Heart left ventricle (tissue), 16 donors: ENCODE measurements around the gene TMEM170A. TPM values are rescaled to one million over a fixed set of nuclear protein-coding genes. Genes with fewer than 3 reads are reported as not detected.

Experiments used
- ATAC-seq, 4 donors: fragments of 200-7000 bp; cut with Tn5 transposase; one replicate each; pipeline ENCODE4 v1.9.1; 2020 to 2022; ENCODE audit warnings: moderate library complexity in 4 of 4, mild to moderate bottlenecking in 3 of 4, moderate number of reproducible peaks in 1 of 4
- DNase-seq, 5 donors: peaks; one replicate each; pipeline ENCODE4 v3.0.0-alpha.2; 2020
- H3K27ac ChIP-seq, 12 donors: fragments of 200-600 bp; sonication (generic) in 4 of 12; one replicate each; pipeline versions ENCODE4 v1.5.0 to v1.8.0; 2016 to 2022; ENCODE audit warnings: mild to moderate bottlenecking in 2 of 12
- H3K27me3 ChIP-seq, 9 donors: fragments of 200-600 bp; sonication (generic) in 2 of 9; one replicate each; pipeline versions ENCODE4 v1.5.1 to v1.8.0; 2016 to 2022; ENCODE audit warnings: mild to moderate bottlenecking in 3 of 9
- H3K36me3 ChIP-seq, 9 donors: fragments of 200-600 bp; sonication (generic) in 2 of 9; one replicate each; pipeline versions ENCODE4 v1.5.0 to v1.8.0; 2018 to 2022; ENCODE audit warnings: mild to moderate bottlenecking in 2 of 9
- H3K4me1 ChIP-seq, 12 donors: fragments of 200-600 bp; sonication (generic) in 4 of 12; one replicate each; pipeline versions ENCODE4 v1.5.0 to v1.8.0; 2016 to 2022; ENCODE audit warnings: mild to moderate bottlenecking in 3 of 12
- H3K4me3 ChIP-seq, 12 donors: fragments of 200-600 bp; sonication (generic) in 4 of 12; one replicate each; pipeline versions ENCODE4 v1.5.0 to v1.8.0; 2017 to 2022; ENCODE audit warnings: mild to moderate bottlenecking in 9 of 12, moderate library complexity in 4 of 12
- H3K9me3 ChIP-seq, 12 donors: fragments of 200-600 bp; sonication (generic) in 4 of 12; one replicate each; pipeline versions ENCODE4 v1.5.0 to v1.8.0; 2016 to 2022; ENCODE audit warnings: mild to moderate bottlenecking in 1 of 12
- CTCF ChIP-seq, 12 donors: fragments of 200-600 bp; sonication (generic) in 4 of 12; IDR thresholded peaks; one replicate each; pipeline versions ENCODE4 v1.5.0 to v1.8.0; 2018 to 2022; ENCODE audit warnings: antibody characterized with exemption in 12 of 12, mild to moderate bottlenecking in 5 of 12
- POLR2A ChIP-seq, 2 donors: fragments of 450-650 bp; IDR thresholded peaks; one replicate each; pipeline ENCODE4 v1.6.1; 2017; ENCODE audit warnings: antibody characterized with exemption in 2 of 2, mild to moderate bottlenecking in 2 of 2, moderate library complexity in 2 of 2
- WGBS, 4 donors: extraction: QIAGEN DNeasy Blood & Tissue Kit in 2 of 4; methylation state at CpG; one replicate each; pipeline versions ENCODE4 v1.1.5 to v1.1.7; 2013 to 2018; 5-methylcytosine and 5-hydroxymethylcytosine counted together
- intact Hi-C, 10 donors: fragments of 100-400 bp; cut with DNase I; formaldehyde crosslinking; loops; one replicate each; pipeline versions ENCODE4 v1.11.1 to v1.14.2; 2022
- polyA plus RNA-seq, 2 donors: library from polyadenylated mRNA; stranded (reverse); fragments of 200-250 nt; gene quantifications; one replicate each; pipeline ENCODE4 v1.2.3, GENCODE V29; 2013
- total RNA-seq, 9 donors: library from RNA; depleted of rRNA in 2 of 9; stranded (reverse); fragments of >200 nt in 2 of 9; fragmentation: NEBNext Ultra II Directional in 3 of 9; extraction: Animal tissue kit (Norgen Biotek cat#: 25700) in 3 of 9; gene quantifications; one replicate each; pipeline versions ENCODE4 v1.1.0 to v1.2.4, GENCODE V29; 2016 to 2023
- donor health status: ischemic (EF 13 %, LVEDD 7.1; RV severe dilation, severe dysfunction).
- donor health status: healthy with polysubstance abuse.
- donor health status: DM: no; HTN: yes; CAD: no.
- donor health status: DM: no; HTN: no; CAD: no.
- donor health status: ischemic (EF 25% LVEDD 6.9; RV normal size, moderate dysfunction).
- donor health status: ischemic (EF 25% LVEDD 5.7; RV mildly dilated, moderate dysfunction).
- donor health status: healthy.
- donor health status: DM: yes; HTN: yes; CAD: no.
- donor health status: ischemic (EF 35%, LVEDD 5.7; RV mildly dilated, moderate dysfunction).
- donor health status: nonischemic (EF 11% LVEDD 7.7; RV severe dilation, severe dysfunction).
- donor health status: DM: yes; HTN: yes; CAD: no.
- donor health status: PGD.
- donor health status: ischemic (EF 29% LVEDD 5.4; RV normal size, mild dysfunction).
- donor health status: nonischemic (EF 23%, LVEDD 6.1; RV moderate dilation, normal function).

The TMEM170A gene
- total and polyA plus RNA-seq, 11 donors = 4.3 to 14.6 (median 9.2) TPM

- Histone ChIP-seq H3K4me3 (no peak overlapping the region), H3K36me3 (no peaks in the 10 kb centered on the region), H3K4me1 (peaks cover 0 to 52% (median 21%) of the 10 kb centered on the region in 12 donors), H3K9me3 (no peaks in the 10 kb centered on the region), H3K27ac (no peak overlapping the region), H3K27me3 (no peaks in the 10 kb centered on the region)
- ATAC-seq (no peak), DNase-seq (no peak)
- intact Hi-C loops = loop anchor here in 3 of 10 donors (10.0 kb wide), 2 partner anchors 163 to 267 kb away; partner anchors contain the start of gene ADAT1 (in 2 of the 3)
- 80 to 89% (median 85%) methylated on average over 2 of the region's 2 CpGs for WGBS, 4 donors
- TF ChIP-seq CTCF (IDR thresholded peaks at IDR 0.05) (no peak), POLR2A (IDR thresholded peaks at IDR 0.05) (no peak)
Measured at GRCh38 chr16:75461575-75461974, 2.9 kb downstream of the TMEM170A start.

- Histone ChIP-seq H3K9me3 (no peaks in the 10 kb centered on the region), H3K27ac (no peak overlapping the region), H3K4me3 (no peak overlapping the region), H3K36me3 (no peaks in the 10 kb centered on the region), H3K4me1 (peaks cover 0 to 60% (median 26%) of the 10 kb centered on the region in 12 donors), H3K27me3 (no peaks in the 10 kb centered on the region)
- DNase-seq = no peak
- TF ChIP-seq POLR2A (IDR thresholded peaks at IDR 0.05) (no peak), CTCF (IDR thresholded peaks at IDR 0.05) (no peak)
- 13 to 39% (median 24%) methylated on average over 1 of the region's 1 CpG for whole genome bisulfite sequencing, 4 donors
- no peak for ATAC-seq
- intact Hi-C loops = loop anchor here in 3 of 10 donors (10.0 kb wide), 2 partner anchors 164 to 266 kb away; partner anchors contain the start of gene ADAT1 (in 2 of the 3)
Measured at GRCh38 chr16:75460446-75460845, 4.0 kb downstream of the TMEM170A start.

GRCh38 chr16:75459691-75460090 is 4.8 kb downstream of the TMEM170A start:
- TF ChIP-seq CTCF (IDR thresholded peaks at IDR 0.05) (no peak), POLR2A (IDR thresholded peaks at IDR 0.05) (no peak)
- H3K27me3 ChIP-seq = no peaks in the 10 kb centered on the region
- no peak overlapping the region for H3K27ac ChIP-seq
- intact Hi-C loops = loop anchor here in 3 of 10 donors (10.0 kb wide), 2 partner anchors 165 to 265 kb away; partner anchors contain the start of gene ADAT1 (in 2 of the 3)
- DNase-seq (no peak), ATAC-seq (no peak)
- H3K9me3 ChIP-seq = no peaks in the 10 kb centered on the region
- H3K4me3 ChIP-seq = no peak overlapping the region
- peaks cover 0 to 60% (median 26%) of the 10 kb centered on the region in 12 donors for H3K4me1 ChIP-seq
- WGBS, 4 donors = 92 to 100% (median 95%) methylated on average over 4 of the region's 4 CpGs
- H3K36me3 ChIP-seq = no peaks in the 10 kb centered on the region

GRCh38 chr16:75458439-75458838 is 6.0 kb downstream of the TMEM170A start:
- intact Hi-C loops = no loop called here
- H3K4me1 ChIP-seq = peaks cover 0 to 66% (median 29%) of the 10 kb centered on the region in 12 donors
- TF ChIP-seq CTCF (IDR thresholded peaks at IDR 0.05) = no peak
- no peak for TF ChIP-seq POLR2A (IDR thresholded peaks at IDR 0.05)
- no peaks in the 10 kb centered on the region for H3K36me3 ChIP-seq
- no peaks in the 10 kb centered on the region for H3K27me3 ChIP-seq
- ATAC-seq (no peak), DNase-seq (no peak)
- WGBS, 4 donors = 89 to 99% (median 96%) methylated on average over 2 of the region's 2 CpGs
- no peak overlapping the region for H3K4me3 ChIP-seq
- no peak overlapping the region for H3K27ac ChIP-seq
- no peaks in the 10 kb centered on the region for H3K9me3 ChIP-seq
